ENCODE results near the gene TMEM125.

DNA sequence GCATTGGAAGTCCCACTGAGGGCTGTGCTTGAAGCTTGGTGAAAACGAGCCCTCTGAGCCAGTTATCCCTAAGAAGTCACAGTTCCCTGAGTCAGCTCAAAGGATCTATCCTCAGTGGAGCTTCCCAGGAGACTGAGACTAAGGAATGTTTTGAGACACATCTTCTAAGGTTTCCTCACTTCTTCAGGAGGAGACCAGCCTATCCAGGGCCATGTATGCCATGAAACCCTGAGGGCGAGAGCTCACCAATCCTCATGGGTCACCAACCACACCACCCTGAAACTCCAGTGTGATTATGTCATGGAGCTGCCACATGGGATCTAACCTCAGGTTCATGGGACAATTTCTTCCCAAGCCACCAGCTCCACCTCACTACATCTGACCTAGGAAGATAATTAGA lies 23.4 kb downstream of the TMEM125 start:
- TF ChIP-seq, protein P1, sequence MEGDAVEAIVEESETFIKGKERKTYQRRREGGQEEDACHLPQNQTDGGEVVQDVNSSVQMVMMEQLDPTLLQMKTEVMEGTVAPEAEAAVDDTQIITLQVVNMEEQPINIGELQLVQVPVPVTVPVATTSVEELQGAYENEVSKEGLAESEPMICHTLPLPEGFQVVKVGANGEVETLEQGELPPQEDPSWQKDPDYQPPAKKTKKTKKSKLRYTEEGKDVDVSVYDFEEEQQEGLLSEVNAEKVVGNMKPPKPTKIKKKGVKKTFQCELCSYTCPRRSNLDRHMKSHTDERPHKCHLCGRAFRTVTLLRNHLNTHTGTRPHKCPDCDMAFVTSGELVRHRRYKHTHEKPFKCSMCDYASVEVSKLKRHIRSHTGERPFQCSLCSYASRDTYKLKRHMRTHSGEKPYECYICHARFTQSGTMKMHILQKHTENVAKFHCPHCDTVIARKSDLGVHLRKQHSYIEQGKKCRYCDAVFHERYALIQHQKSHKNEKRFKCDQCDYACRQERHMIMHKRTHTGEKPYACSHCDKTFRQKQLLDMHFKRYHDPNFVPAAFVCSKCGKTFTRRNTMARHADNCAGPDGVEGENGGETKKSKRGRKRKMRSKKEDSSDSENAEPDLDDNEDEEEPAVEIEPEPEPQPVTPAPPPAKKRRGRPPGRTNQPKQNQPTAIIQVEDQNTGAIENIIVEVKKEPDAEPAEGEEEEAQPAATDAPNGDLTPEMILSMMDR (IDR thresholded peaks at IDR 0.05; ENCODE audit: poor library complexity): no peak
- TF ChIP-seq EZH2 (IDR thresholded peaks at IDR 0.05; ENCODE audit: borderline replicate concordance) (no peak), EZH2phosphoT487 (IDR thresholded peaks at IDR 0.05; ENCODE audit: low read depth, severe bottlenecking, unreplicated experiment) (no peak)

Measured in hepatocyte (in vitro differentiated cells).